GM19193 (cell line): Measurements from ENCODE around the gene RAB8B.

Experiments used
- POLR2A ChIP-seq: IDR thresholded peaks from 4 replicates; pipeline ENCODE4 v1.6.1; 2011; ENCODE audit not compliant: insufficient read depth, insufficient read length; ENCODE audit errors: extremely low read depth

Gene RAB8B

GRCh38 chr15:63294359-63294758 lies 105.0 kb downstream of the RAB8B start:
- no peak for TF ChIP-seq POLR2A

GRCh38 chr15:63295341-63295740 lies 105.9 kb downstream of the RAB8B start:
- TF ChIP-seq POLR2A = no peak

GRCh38 chr15:63296195-63296594 lies 106.8 kb downstream of the RAB8B start:
- TF ChIP-seq POLR2A = no peak

DNA sequence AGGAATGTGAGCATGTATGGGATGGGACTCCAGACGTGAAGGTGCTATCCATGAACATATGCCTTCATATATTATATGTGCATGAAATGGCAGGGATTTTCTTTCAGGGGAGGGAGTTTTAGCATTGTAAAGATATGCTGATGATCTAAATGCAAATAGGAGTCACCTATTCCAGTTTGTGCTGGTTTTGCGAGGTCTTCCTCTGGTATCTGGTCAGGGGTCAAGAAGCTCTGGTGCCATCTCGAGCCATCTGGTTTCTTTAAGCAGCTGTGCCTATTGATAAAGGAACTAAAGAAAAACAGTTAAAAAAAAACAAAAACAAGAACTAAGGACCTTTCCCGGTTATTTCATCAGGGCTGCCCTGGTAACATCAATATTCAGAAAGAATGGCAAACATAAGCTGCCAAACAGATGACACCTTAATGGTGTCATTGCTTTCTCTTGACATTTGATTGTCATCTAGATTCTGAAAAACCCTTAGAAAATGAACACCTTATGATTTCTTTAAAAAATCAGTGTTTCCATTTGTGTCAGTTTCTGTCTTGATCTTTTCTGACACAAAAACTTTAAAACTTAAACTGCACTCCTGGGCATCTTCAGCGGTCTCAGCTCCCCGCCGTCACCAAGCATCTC lies 110.7 kb downstream of the RAB8B start:
- TF ChIP-seq POLR2A = no peak

- no peak for TF ChIP-seq POLR2A
Measured at GRCh38 chr15:63301088-63301487, 111.7 kb downstream of the RAB8B start.

- TF ChIP-seq POLR2A = no peak
Measured at GRCh38 chr15:63305260-63305659, 115.9 kb downstream of the RAB8B start.

- no peak for TF ChIP-seq POLR2A
Measured at GRCh38 chr15:63306492-63307073, 117.2 kb downstream of the RAB8B start.

- no peak for TF ChIP-seq POLR2A
Measured at GRCh38 chr15:63308491-63308890, 119.1 kb downstream of the RAB8B start.

- no peak for TF ChIP-seq POLR2A
Measured at GRCh38 chr15:63308947-63309346, 119.5 kb downstream of the RAB8B start.

GRCh38 chr15:63310646-63311045 lies 121.2 kb downstream of the RAB8B start:
- no peak for TF ChIP-seq POLR2A

- TF ChIP-seq POLR2A = no peak
Measured at GRCh38 chr15:63312286-63312685, 122.9 kb downstream of the RAB8B start.

DNA sequence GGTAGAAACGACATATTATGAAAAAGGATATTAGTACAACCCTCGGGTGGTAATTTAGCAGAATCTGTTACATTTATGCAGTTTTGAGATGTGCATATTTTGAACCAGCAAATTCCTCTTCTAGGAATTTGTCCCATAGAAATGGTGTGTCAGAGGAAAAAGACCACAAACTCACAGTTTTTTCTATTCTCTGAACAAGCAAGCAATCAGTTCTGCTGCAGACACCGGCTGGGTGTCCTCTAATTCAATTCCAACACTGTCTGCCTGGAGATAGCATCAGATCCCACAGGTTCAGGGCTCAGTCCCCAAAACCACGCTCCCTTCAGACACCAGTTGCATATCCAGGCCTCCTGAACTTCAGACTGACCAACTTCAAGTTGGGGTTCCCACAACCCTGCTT lies 124.4 kb downstream of the RAB8B start:
- TF ChIP-seq POLR2A = no peak

GRCh38 chr15:63314409-63314808 lies 125.0 kb downstream of the RAB8B start:
- TF ChIP-seq POLR2A = no peak
